H9 (cell line): Measurements from ENCODE around the gene ZNF584. TPM values are rescaled to one million over a fixed set of nuclear protein-coding genes. Genes with fewer than 3 reads are reported as not detected.

Experiments used
- DNase-seq: peaks from one replicate; pipeline ENCODE4 v3.0.0-alpha.2; 2017
- H2AFZ ChIP-seq: one replicate; pipeline ENCODE4 v1.6.1; 2013; ENCODE audit warnings: mild to moderate bottlenecking, low read length, control low read depth, moderate library complexity
- H2AK5ac ChIP-seq: 2 replicates; pipeline ENCODE4 v1.6.1; 2013; ENCODE audit warnings: low read length, control low read depth, mixed read lengths; ENCODE audit not compliant: insufficient read length
- H2BK120ac ChIP-seq: one replicate; pipeline ENCODE4 v1.6.1; 2013; ENCODE audit warnings: low read depth, mild to moderate bottlenecking, low read length, control low read depth, inconsistent platforms; ENCODE audit not compliant: poor library complexity, severe bottlenecking
- H2BK12ac ChIP-seq: 2 replicates; pipeline ENCODE4 v1.6.1; 2013; ENCODE audit warnings: low read length, control low read depth, mixed read lengths, low read depth; ENCODE audit not compliant: insufficient read length
- H2BK15ac ChIP-seq: 2 replicates; pipeline ENCODE4 v1.6.1; 2013; ENCODE audit warnings: low read depth, low read length, control low read depth
- H2BK20ac ChIP-seq: one replicate; pipeline ENCODE4 v1.6.1; 2013; ENCODE audit warnings: low read depth, mild to moderate bottlenecking, low read length, control low read depth, inconsistent platforms; ENCODE audit not compliant: poor library complexity, severe bottlenecking
- H2BK5ac ChIP-seq: 2 replicates; pipeline ENCODE4 v1.6.1; 2013; ENCODE audit warnings: low read length, control low read depth, mixed read lengths; ENCODE audit not compliant: insufficient read length
- H3K14ac ChIP-seq: 2 replicates; pipeline ENCODE4 v1.6.1; 2013; ENCODE audit warnings: low read length, control low read depth; ENCODE audit not compliant: insufficient read depth
- H3K18ac ChIP-seq: 2 replicates; pipeline ENCODE4 v1.6.1; 2013; ENCODE audit warnings: low read depth, mild to moderate bottlenecking, mixed read lengths, low read length, control low read depth; ENCODE audit not compliant: insufficient read length
- H3K23ac ChIP-seq: 2 replicates; pipeline ENCODE4 v1.6.1; 2013; ENCODE audit warnings: low read length, control low read depth, mixed read lengths, low read depth; ENCODE audit not compliant: insufficient read length
- H3K23me2 ChIP-seq: 2 replicates; pipeline ENCODE4 v1.6.1; 2013; ENCODE audit warnings: low read depth, mild to moderate bottlenecking, mixed read lengths, low read length, control low read depth; ENCODE audit not compliant: insufficient read length, poor library complexity, severe bottlenecking
- H3K27ac ChIP-seq: 2 replicates; pipeline ENCODE4 v1.5.1; 2013; ENCODE audit warnings: low read length, control low read depth, mixed read lengths, low read depth; ENCODE audit not compliant: insufficient read length
- H3K27me3 ChIP-seq: 2 replicates; pipeline ENCODE4 v1.6.1; 2013; ENCODE audit warnings: low read length, control low read depth, inconsistent platforms; ENCODE audit not compliant: insufficient read depth
- H3K4ac ChIP-seq: 2 replicates; pipeline ENCODE4 v1.6.1; 2013; ENCODE audit warnings: low read depth, mild to moderate bottlenecking, control low read depth, inconsistent platforms, low read length, moderate library complexity
- H3K4me1 ChIP-seq: 2 replicates; pipeline ENCODE4 v1.6.1; 2013; ENCODE audit warnings: low read length, control low read depth, inconsistent platforms; ENCODE audit not compliant: insufficient read depth
- H3K4me2 ChIP-seq: 2 replicates; pipeline ENCODE4 v1.6.1; 2013; ENCODE audit warnings: low read length, control low read depth, mixed read lengths; ENCODE audit not compliant: insufficient read length, insufficient read depth
- H3K56ac ChIP-seq: 2 replicates; pipeline ENCODE4 v1.6.1; 2013; ENCODE audit warnings: low read depth, mild to moderate bottlenecking, mixed read lengths, low read length, control low read depth; ENCODE audit not compliant: insufficient read length
- H3K79me1 ChIP-seq: 2 replicates; pipeline ENCODE4 v1.6.1; 2013; ENCODE audit warnings: low read depth, mild to moderate bottlenecking, moderate library complexity, low read length, control low read depth, inconsistent platforms; ENCODE audit not compliant: insufficient read depth, poor library complexity, severe bottlenecking
- H3K79me2 ChIP-seq: 2 replicates; pipeline ENCODE4 v1.6.1; 2013; ENCODE audit warnings: low read length, control low read depth, inconsistent platforms; ENCODE audit not compliant: insufficient read depth
- H3K9ac ChIP-seq: 2 replicates; pipeline ENCODE4 v1.6.1; 2013; ENCODE audit warnings: low read length, control low read depth, mixed read lengths; ENCODE audit not compliant: insufficient read length; ENCODE audit errors: extremely low read depth
- H3K9me3 ChIP-seq: one replicate; pipeline ENCODE4 v1.6.1; 2013; ENCODE audit warnings: low read depth, low read length, inconsistent platforms; ENCODE audit not compliant: control insufficient read depth
- H3T11ph ChIP-seq: one replicate; pipeline ENCODE4 v1.6.1; 2013; ENCODE audit warnings: mild to moderate bottlenecking, low read length, control low read depth, inconsistent platforms
- H4K20me1 ChIP-seq: one replicate; pipeline ENCODE4 v1.6.1; 2013; ENCODE audit not compliant: control insufficient read depth, insufficient read length, insufficient read depth
- H4K5ac ChIP-seq: 2 replicates; pipeline ENCODE4 v1.6.1; 2013; ENCODE audit warnings: low read depth, mild to moderate bottlenecking, mixed read lengths, low read length, control low read depth; ENCODE audit not compliant: insufficient read length
- H4K8ac ChIP-seq: replicated peaks from 2 replicates; pipeline ENCODE4 v1.6.1; 2013; ENCODE audit warnings: low read length, control low read depth, mixed read lengths, low read depth; ENCODE audit not compliant: insufficient read length
- H4K91ac ChIP-seq: 2 replicates; pipeline ENCODE4 v1.6.1; 2013; ENCODE audit warnings: low read depth, mild to moderate bottlenecking, moderate library complexity, mixed read lengths, low read length, control low read depth; ENCODE audit not compliant: insufficient read length
- H3K27ac Mint-ChIP-seq, 3 experiments: 2 replicates in 2 of 3; 3 replicates in 1 of 3; pipeline ENCODE4 v1.8.0; 2020 to 2021; ENCODE audit warnings: mixed read lengths in 3 of 3, mild to moderate bottlenecking in 1 of 3, moderate library complexity in 1 of 3
- H3K27me3 Mint-ChIP-seq: 2 replicates; pipeline ENCODE4 v1.8.0; 2021; ENCODE audit warnings: low read depth, mild to moderate bottlenecking, moderate library complexity, mixed read lengths
- H3K36me3 Mint-ChIP-seq, 3 experiments: 2 replicates in 2 of 3; 3 replicates in 1 of 3; pipeline ENCODE4 v1.8.0; 2020 to 2021; ENCODE audit warnings: low read depth in 3 of 3, mixed read lengths in 3 of 3; ENCODE audit not compliant: insufficient read depth in 1 of 3
- H3K4me1 Mint-ChIP-seq, 2 experiments: 2 replicates each; pipeline ENCODE4 v1.8.0; 2020; ENCODE audit warnings: mixed read lengths in 2 of 2
- H3K4me3 Mint-ChIP-seq, 2 experiments: 2 replicates in 1 of 2; 3 replicates in 1 of 2; pipeline ENCODE4 v1.8.0; 2020 to 2021; ENCODE audit warnings: mild to moderate bottlenecking in 2 of 2, mixed read lengths in 2 of 2, moderate library complexity in 1 of 2
- H3K9me3 Mint-ChIP-seq, 2 experiments: 2 replicates in 1 of 2; 3 replicates in 1 of 2; pipeline ENCODE4 v1.8.0; 2020; ENCODE audit warnings: mild to moderate bottlenecking in 2 of 2, mixed read lengths in 2 of 2, moderate library complexity in 1 of 2
- CTCF ChIP-seq: fragments of 200-600 bp; sonication (generic); conservative IDR thresholded peaks from 3 replicates; pipeline ENCODE4 v1.8.0; 2021; ENCODE audit warnings: antibody characterized with exemption, mild to moderate bottlenecking
- WGBS: extraction: QIAGEN DNeasy Blood & Tissue Kit; methylation state at CpG from one replicate; pipeline ENCODE4 v1.1.7; 2013; ENCODE audit warnings: missing lambda C conversion rate, low lambda C conversion rate, mixed read lengths; ENCODE audit not compliant: insufficient read length; ENCODE audit errors: extremely low coverage; 5-methylcytosine and 5-hydroxymethylcytosine counted together
- total RNA-seq: library from RNA; stranded (reverse); gene quantifications from 2 replicates; pipeline ENCODE4 v1.2.1, GENCODE V29; 2021

ZNF584 gene
- total RNA-seq, 1 experiment from 2014 or later, result 7.4 TPM

DNA sequence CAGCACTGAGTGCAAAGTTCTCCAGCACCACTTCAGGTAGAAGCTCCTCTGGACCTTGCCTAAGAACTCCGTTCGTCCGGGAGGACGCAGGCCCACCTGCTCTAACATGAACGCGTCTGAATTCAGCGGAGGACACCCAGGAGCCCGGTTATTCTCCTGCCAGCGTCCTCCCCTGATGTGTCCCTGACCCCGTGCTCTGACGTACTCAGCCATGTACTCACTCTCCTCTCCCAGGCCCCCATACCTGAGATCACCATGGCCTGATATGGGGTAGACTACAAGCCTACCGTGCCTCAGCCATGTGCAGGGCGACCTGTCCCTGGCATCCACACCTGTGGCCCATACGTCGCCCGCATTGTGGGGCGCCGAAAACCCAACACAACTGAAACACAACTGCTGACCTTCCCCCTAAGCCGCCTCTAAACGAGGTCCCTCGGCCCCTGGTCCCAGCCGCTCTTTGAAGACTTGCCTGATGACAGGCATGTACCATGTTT is 744 bp upstream of the ZNF584 start:
- H3K23ac ChIP-seq, result no peak overlapping the region
- no peak for TF ChIP-seq CTCF
- no peak overlapping the region for H3K56ac ChIP-seq
- H4K5ac ChIP-seq, result no peak overlapping the region
- H3K4me1 Mint-ChIP-seq, result peaks cover 19 to 23% of the 10 kb centered on the region in 2 experiments
- H2AFZ ChIP-seq, result no peak overlapping the region
- no peaks in the 10 kb centered on the region for H3K79me2 ChIP-seq
- H3K14ac ChIP-seq, result peak overlapping the region; percentile 75
- no peak overlapping the region for H2BK15ac ChIP-seq
- peaks cover 5% of the 10 kb centered on the region; the same call in 1 of the 2 replicates for H3K4me1 ChIP-seq
- peak; percentile 46 for DNase-seq
- H3K27ac Mint-ChIP-seq, result peak overlapping the region in 1 of 3 experiments; percentile 94; a peak in 3 of 7 replicates
- no CpG with 5 or more reads among the region's 22 CpGs for WGBS
- no peak overlapping the region for H2BK12ac ChIP-seq
- H3K9me3 Mint-ChIP-seq, result peaks cover 10 to 13% of the 10 kb centered on the region in 2 experiments; a peak in 4 of 5 replicates
- no peak overlapping the region for H3T11ph ChIP-seq
- no peak overlapping the region for H4K8ac ChIP-seq
- H3K9ac ChIP-seq, result peak overlapping the region; percentile 84
- H3K23me2 ChIP-seq, result peaks cover 15% of the 10 kb centered on the region
- H3K27me3 ChIP-seq, result no peaks in the 10 kb centered on the region; the same call in 1 of the 2 replicates
- H2BK20ac ChIP-seq, result no peak overlapping the region
- H3K18ac ChIP-seq, result peak overlapping the region; percentile 52
- H3K27ac ChIP-seq, result no peak overlapping the region
- H3K27me3 Mint-ChIP-seq, result peaks cover 13% of the 10 kb centered on the region
- no peak overlapping the region for H2BK5ac ChIP-seq
- H3K9me3 ChIP-seq, result no peaks in the 10 kb centered on the region
- no peaks in the 10 kb centered on the region for H3K79me1 ChIP-seq
- H2BK120ac ChIP-seq, result no peak overlapping the region
- peaks cover 8 to 11% (median 9%) of the 10 kb centered on the region in 3 experiments; a peak in 6 of 7 replicates for H3K36me3 Mint-ChIP-seq
- peak overlapping the region; percentile 87 to 94 for H3K4me3 Mint-ChIP-seq
- no peak overlapping the region for H4K91ac ChIP-seq
- peaks cover 3% of the 10 kb centered on the region for H4K20me1 ChIP-seq
- no peak overlapping the region for H2AK5ac ChIP-seq
- peak overlapping the region; percentile 87 for H3K4me2 ChIP-seq
- no peak overlapping the region for H3K4ac ChIP-seq
